NCI-H2171 (cell line): ENCODE measurements around the gene ACOXL.
"Not testable (repeated sequence)": the region's sequence is repeated elsewhere in the genome, so short reads cannot be mapped to it uniquely, and the experiment has no call there.

ENCODE experiments used
- DNase-seq: peaks from one replicate; lab custom pipeline; 2025; lab: John Stamatoyannopoulos, UW

ACOXL gene

GRCh38 chr2:110732422-110733413 is at the start of gene ACOXL:
Gene ACOXL (plus strand): TSS chr2:110732573. CDS start chr2:110768390, 35,817 bp downstream.
- peak; percentile 30 for DNase-seq

GRCh38 chr2:110682872-110683271 is 49.5 kb upstream of the ACOXL start:
- no peak for DNase-seq

- DNase-seq, result not testable (repeated sequence)
Measured at GRCh38 chr2:110687775-110688484, 44.4 kb upstream of the ACOXL start.

GRCh38 chr2:110688594-110689091 is 43.7 kb upstream of the ACOXL start:
- no peak for DNase-seq

GRCh38 chr2:110690083-110690965 is 42.0 kb upstream of the ACOXL start:
- DNase-seq, result no peak

- DNase-seq, result no peak
Measured at GRCh38 chr2:110691612-110692258, 40.6 kb upstream of the ACOXL start.

GRCh38 chr2:110695146-110695898 is 37.1 kb upstream of the ACOXL start:
- peak; percentile 39 for DNase-seq

- not testable (repeated sequence) for DNase-seq
Measured at GRCh38 chr2:110698253-110698652, 34.1 kb upstream of the ACOXL start.

- no peak for DNase-seq
Measured at GRCh38 chr2:110702514-110703380, 29.6 kb upstream of the ACOXL start.

GRCh38 chr2:110707386-110707965 is 24.9 kb upstream of the ACOXL start:
- DNase-seq, result no peak

GRCh38 chr2:110708455-110708854 is 23.9 kb upstream of the ACOXL start:
- no peak for DNase-seq

GRCh38 chr2:110712737-110713136 is 19.6 kb upstream of the ACOXL start:
- DNase-seq, result no peak

GRCh38 chr2:110713513-110714362 is 18.6 kb upstream of the ACOXL start:
- peak; percentile 66 for DNase-seq

- DNase-seq, result peak; percentile 8
Measured at GRCh38 chr2:110714452-110715224, 17.7 kb upstream of the ACOXL start.

- no peak for DNase-seq
Measured at GRCh38 chr2:110716959-110717645, 15.3 kb upstream of the ACOXL start.

GRCh38 chr2:110717734-110718133 is 14.6 kb upstream of the ACOXL start:
- DNase-seq, result no peak

GRCh38 chr2:110718382-110718781 is 14.0 kb upstream of the ACOXL start:
- no peak for DNase-seq
